HG02610 (cell line): ENCODE results near the gene DNAH11.
A peak's percentile ranks its signal among the peaks of the same experiment; 100 is the strongest.
"Not testable (repeated sequence)": the region's sequence is repeated elsewhere in the genome, so short reads cannot be mapped to it uniquely, and the experiment has no call there.

Experiments
- ATAC-seq: cut with Tn5 transposase; IDR thresholded peaks from one replicate; pipeline ENCODE4 v1.9.1; 2021; ENCODE audit warnings: mild to moderate bottlenecking, moderate library complexity; ENCODE audit not compliant: unreplicated experiment

The DNAH11 gene

DNA sequence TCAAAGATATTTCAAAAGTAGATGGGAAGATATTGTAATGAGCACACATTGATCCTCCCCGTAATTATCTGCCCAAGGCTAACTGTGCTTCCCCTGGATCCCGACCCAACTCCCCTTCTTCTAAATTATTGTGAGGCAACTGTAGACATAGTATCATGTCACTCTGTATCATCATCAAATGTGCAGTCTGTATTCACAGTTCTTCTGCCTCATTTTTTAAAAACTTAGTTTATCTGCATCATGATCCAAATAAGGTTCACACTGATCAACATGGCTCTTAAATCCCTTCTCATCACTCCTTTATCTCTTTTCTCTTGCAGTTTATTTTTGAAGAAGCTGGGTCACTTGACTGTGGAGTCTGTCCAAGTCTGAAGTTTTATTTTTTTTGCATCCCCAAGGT is 375.4 kb downstream of the DNAH11 start:
- no peak for ATAC-seq

DNA sequence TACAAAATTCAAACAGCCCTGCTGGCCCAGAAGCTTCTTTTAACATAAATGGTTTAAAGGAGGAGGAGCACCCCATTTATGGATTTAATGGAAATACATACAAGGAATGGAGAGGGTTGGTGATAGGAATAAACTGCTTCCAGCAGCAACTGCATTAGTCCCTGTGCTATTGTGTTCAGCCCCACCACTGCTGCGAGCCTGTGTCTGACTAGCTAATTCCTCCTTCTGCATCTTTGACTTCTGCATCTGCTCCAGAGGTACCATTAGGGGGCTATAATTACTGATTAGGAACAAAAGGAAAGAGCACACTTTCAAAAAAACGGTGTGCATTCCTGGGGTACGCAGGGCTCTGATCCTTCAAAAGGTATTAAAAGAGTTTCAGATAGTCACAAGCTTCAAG is 378.1 kb downstream of the DNAH11 start:
- ATAC-seq: no peak

DNA sequence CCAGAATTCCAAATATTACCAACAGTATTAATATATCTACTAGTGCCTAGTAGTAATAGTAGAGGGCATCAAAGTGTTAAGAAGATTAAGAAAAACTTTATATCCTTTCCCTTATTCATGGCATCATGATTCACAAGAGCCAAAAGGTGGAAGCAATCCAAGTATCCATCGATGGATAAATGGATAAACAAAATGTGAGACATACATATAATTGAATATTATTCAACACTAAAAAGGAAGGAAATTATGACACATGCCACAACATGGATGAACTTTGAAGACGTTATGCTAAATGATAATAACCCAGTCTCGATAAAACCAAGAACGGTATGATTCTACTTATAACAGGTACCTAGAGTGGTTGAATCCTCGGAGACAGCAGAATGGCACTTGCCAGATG is 379.8 kb downstream of the DNAH11 start:
- no peak for ATAC-seq

DNA sequence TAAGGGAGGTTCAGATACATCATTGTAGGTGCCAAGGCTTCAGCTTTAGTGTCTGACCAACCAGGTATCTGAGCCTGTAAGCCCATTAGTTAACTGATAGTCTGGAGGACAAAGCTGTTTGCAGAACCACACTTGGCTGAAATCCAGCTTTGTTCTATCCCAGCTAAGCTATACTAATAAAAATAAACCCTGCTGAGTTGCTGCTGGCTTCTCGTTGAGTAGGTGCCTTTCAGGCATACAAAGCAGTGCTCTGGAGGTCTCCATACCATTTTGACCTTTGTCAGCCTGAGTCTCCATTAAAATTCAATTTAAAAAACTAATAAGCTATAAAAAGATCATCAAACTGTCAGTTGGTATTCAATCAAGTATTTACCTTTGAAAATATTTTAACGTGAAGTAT is 380.8 kb downstream of the DNAH11 start:
- no peak for ATAC-seq

DNA sequence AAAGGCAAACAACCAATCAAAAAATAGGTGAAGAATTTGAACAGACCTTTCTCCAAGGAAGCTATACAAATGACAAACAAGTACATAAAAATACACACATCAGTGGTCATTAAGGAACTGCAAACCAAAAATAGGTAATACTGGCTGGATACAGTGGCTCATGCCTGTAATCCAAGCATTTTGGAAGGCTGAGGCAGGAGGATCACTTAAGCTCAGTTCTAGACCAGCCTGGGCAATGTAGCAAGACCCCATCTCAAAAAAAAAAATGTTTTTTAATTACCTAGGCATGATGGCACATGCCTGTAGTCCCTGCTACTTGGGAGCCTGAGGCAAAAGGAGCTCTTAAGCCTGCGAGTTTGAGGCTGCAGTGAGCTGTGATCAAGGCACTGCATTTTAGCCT is 383.6 kb downstream of the DNAH11 start:
- no peak for ATAC-seq

DNA sequence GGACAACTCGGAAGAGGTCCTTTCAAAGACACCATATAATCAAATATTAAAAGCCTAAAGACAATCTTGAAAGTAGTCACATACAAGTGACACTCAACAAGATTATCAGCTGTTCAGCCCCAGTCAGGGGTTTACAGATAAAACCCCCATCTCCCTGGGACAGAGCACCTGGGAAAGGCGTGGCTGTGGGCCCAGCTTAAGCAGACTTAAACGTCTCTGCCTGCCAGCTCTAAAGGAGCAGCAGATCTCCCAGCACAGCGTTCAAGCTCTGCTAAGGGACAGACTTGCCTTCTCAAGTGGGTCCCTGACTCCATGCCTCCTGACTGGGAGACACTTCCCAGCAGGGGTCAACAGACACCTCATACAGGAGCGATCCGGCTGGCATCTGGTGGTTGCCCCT is 384.9 kb downstream of the DNAH11 start:
- no peak for ATAC-seq

DNA sequence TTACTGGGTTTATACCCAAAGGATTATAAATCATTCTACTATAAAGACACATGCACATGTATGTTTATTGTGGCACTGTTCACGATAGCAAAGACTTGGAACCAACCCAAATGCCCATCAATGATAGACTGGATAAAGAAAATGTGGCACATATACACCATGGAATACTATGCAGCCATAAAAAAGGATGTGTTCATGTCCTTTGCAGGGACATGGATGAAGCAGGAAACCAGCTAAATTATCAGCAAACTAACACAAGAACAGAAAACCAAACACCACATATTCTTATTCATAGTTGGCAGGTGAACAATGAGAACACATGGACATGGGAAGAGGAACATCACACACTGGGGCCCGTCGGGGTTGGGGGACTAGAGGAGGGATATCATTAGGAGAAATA is 390.5 kb downstream of the DNAH11 start:
- not testable (repeated sequence) for ATAC-seq

DNA sequence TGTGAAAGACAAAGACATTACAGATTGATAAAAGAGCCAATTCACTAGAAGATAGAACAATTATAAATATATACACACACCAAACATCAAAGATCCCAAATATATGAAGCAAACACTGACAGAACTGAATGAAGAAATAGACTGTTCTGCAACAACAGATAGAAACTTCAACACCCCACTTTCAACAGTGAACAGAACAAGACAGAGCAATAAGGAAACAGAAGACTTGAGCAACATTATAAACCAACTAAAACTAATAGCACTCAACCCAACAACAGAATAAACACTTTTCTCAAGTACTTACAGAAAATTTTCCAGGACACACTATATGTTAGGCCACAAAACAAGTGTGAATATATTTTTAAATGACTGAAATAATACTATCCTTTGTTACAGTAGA is 392.0 kb downstream of the DNAH11 start:
- ATAC-seq: no peak

DNA sequence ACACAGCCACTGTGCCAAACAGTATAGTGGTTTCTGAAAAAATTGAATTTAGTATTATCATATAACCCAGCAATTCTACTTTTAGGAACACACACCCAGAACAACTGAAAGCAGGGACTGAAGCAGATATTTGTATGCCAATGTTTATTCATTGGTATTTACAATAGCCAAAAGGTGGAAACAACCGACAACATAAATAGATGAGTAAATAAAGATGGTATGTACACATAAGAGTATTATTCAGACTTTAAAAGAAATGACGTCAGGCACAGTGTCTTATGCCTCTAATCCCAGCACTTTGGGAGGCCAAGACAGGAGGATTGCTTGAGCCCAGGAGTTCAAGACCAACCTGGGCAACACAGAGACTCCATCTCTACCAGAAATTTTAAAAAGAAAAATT is 395.6 kb downstream of the DNAH11 start:
- ATAC-seq: no peak

DNA sequence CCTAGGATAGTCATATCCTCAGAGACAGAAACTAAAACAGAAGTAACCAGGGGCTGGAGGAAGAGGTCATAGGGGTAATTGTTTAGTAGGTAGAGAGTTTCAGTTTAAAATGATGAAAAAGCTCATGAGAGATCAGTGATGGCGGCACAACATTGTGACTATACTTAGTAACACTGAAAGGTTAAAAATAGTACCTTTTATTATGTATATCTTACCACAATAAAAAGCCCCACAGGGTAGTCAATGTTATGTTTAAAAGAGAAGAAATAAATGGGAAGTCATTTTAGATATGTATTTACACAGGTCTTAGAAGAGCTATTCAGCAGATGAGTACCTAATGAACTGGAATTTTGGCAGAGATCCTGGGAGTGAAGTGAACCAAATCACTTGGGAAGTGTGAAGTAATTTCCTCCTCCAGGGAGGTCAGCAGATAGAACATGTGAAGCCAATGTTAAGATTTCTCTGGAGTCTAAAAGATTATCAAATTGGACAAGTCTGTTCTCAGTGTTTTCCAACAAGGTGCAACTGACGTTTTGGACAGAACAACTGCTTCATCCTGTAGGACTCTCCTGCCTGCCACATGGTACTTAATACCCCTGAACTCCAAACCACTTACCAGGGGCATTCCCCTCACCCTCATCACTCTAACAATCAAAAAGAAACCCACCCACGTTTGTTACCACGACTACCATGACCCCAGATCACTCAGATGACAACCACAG is 396.5 kb downstream of the DNAH11 start:
- peak; percentile 86 for ATAC-seq

DNA sequence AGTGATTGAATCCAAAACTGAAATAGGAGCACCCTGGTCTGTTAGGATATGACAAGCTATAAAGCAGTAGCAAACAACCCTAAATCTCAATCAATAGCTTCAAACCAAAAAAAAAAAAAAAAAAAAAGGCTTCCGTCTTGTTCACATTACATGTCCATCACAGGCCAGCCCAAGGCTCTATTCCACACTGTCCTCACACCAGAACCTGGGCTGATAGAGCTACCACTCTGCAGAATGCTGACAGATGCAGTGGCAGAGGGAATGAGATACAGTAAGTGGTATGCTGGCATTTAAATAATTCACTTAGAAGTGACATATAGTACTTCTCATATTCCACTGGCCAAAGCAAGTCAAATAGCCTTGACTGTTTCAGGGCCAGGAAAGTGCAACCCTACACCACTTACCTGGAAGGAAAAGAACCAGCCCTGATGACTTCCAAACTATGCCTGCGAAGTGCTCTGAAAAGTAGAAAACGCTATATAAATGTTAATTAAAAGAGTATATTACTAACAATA is 397.1 kb downstream of the DNAH11 start:
- ATAC-seq: no peak

DNA sequence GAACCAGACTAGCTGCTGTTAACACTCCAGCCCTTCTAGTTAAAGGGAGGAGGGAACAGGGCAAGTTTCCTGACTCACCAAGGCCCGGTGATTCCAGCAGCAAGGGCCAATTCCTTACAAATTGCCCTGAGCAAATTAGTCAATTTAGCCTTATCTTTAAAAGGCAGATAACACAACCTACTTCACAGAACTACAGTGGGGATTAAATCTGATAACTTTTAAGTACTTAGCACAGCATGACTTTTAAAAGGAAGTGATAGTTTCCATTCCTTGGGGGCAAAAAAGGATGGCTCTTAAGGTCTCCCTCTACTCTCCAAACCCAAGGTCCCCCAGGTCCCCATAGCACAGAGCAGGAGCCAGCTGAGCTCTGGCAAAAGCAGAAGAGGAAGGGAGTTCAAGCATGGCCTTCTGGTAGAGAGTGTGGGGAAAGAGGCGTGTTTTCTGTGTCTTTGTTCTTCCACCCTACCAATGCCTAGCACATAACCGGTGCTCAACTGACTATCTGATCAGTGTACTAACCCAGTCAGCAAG is 398.8 kb downstream of the DNAH11 start:
- peak; percentile 25 for ATAC-seq

DNA sequence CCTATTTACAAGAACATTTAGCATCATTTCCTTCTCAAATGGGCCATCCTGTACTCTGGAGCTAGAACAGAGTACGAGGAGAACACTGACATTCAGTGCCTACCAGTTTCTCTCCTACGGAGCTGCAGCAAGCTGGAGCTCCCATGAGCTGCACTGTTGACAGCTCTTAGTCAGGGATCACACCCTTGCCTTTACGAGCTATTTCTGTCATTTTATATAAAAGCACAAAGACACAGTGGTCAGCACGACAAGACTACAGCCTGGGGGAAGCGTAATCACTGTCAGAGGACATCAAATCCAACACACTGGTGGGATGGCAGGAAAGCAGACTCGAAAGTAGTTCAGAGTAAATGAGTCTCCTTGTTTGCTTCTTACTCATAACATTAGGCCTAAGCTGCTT is 400.1 kb downstream of the DNAH11 start:
- no peak for ATAC-seq

DNA sequence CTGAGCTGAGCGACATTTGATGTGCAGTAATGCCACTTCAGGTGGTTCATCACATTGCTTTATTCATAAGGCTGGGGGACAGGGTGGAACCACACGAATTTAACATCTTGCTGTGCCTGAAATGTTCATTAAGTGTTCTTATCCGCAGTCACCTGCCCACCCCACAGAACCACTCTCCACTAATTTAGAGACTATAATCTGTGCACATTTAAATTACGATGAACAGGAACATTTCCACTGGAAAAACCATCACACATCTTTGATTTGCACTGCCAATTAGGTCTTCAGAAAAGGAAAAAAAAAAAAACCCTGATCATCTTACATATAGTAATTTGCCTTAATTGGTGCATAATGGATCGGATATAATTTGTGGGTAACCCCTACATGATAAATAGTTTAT is 400.6 kb downstream of the DNAH11 start:
- ATAC-seq: no peak

DNA sequence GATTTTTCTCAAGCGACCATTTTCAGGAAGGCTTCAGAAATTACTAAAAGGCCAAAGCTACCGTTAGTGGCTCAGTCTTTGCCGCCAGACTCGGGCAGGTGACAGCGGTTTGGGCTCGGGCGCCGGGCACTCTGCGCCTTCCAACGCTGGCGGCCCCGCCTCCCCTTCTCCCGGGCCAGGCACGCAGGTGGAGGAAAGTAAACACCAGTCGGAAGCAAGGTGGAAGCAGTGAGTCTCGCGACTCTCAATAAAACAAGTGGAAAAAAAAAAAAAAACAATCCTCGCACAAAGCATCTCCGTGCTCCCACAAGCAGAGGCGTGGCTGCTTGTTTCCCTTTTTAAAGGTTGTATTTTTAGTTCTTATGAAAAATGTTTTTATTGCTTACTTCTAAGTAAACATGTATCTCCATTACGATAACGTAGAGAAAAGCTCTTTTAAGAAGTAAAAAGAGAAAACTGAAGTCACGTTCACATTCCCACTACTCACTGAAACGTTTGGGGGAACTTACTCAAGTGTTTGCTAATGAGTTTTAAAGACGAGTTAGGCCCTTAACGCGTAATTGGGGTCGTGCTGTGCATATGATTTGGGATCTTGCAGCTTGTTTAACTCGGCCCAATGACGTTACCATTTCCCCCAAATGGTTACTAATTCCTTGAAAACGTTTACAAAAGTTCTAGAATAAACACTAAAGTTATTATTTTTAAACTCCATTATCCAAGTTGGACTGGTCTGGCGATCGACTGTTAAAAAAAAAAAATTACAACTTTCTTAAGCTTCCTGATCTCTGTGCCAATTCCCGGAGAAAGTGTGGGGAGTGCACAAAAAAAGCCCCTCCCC is 402.0 kb downstream of the DNAH11 start:
- no peak for ATAC-seq

DNA sequence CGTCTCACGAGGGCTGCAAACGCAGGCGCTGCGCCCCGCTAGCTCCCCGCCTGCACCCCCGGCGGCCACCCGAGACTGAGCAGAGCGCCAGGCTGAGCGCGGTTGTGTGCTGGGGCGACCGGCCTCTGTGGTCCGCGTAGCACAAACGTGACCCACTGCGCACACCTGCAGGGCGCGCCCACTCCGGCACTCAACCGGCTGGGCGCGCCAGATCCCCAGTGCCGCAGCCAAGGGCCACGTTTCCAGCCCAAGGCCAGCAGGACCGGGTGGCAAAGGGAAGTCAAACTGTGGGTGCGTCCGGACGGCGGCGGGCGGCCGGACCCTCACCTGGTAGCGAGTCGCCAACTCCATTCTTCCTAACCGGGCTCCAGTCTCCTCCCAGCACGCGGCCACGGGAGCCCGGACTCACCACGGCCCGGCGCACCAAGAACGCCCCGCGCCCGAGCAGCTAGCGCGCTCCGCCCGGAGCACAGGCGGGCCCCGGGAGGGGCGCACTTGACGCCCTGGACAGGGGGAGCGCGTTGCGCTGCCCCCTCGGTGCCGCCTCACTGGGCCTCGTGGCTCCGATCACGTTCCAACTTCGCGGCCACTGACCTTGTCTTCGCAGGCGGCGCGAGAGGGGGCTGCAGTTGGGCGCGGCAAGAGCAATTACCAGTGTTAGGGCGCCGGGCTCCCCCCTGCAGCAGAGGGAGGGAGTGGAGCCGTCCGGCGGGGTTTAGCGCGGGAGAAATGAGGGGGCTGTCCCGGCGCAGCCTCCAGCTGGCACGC is 402.8 kb downstream of the DNAH11 start, which contains the start of gene CDCA7L:
CDCA7L (minus strand) TSS at position 446 of the 768 bp plus-strand sequence; CDS start at position 351, 95 bp downstream.
- peak; percentile 85 for ATAC-seq

DNA sequence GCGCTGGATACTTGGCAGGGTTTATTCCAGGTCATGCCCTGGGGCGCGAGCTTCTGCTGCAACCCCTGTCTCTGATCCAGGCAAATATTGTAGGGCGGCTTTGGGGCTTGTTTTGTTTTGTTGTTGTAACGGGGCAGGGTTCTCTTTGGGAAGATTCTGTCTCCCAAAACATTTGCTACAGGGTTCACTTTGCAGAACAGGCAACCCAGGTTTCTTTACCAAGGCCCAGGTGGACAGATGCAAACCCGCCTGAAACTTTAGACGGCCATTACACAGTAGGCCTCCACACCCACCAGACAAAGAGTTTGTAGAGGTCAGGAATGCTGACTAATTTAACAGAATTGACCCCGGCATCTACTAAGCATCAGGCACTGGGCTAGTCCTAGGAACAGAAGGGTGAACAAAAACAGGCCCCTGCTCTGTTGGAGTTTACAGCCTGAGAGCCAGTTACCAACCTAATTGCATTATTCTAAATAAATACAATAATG is 403.4 kb downstream of the DNAH11 start:
- no peak for ATAC-seq

DNA sequence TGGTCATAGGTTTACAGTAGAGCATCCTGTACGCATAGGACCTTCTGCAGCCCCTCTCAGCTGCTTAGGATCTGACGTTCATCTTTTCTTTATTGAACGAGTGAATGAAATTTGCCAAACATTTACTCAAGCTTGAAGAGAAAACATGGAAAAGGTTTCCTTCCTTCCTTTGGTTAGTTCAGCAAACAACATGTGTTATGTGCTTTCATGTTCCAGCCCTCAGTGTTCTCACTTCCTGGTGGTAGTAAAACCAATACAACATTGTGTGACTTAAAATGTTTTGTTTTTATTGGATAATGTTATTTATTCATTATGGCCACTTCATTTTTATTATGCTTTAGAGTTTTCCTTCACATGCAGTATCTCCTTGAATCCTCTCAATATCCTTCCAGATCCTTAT is 404.2 kb downstream of the DNAH11 start:
- no peak for ATAC-seq

DNA sequence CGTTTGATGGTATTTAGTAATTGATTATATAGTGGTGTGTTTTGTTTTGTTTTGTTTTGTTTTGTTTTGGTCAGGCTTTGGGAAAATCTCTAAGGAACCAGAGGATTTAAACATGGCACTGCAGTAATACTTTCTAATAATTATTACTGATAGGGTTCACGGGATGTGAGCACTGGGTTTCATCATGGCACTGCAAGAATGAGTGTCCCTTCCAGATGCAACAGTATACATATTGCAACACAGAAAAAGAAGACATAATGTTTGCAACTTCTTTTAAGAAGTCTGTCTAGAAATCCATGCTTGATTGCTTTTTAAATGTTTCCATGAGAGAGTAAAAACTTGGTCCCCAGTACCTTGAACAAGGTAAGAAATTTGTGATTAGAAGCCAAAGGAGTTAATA is 405.1 kb downstream of the DNAH11 start:
- ATAC-seq: no peak

DNA sequence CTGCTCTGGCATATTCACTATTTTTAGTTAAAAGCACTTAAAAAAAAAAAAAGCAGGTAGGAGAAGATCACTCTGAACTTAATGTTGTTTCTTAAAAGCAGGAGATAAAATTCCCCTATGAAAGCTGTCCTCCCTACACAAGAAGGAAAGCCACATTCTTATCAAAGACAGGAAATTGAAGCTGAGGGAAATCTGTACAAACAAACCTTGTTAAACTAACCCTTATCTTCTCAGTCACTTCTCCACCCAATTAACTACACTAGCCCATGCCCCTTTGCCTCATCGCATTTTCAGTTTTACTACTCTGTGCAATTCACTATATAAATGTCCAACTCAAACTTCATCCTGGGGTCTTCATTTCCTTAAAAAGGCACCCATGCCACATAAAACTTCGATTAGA is 405.5 kb downstream of the DNAH11 start:
- no peak for ATAC-seq
